NCI-H2081 (cell line): ENCODE data around the gene NCAN.
A peak's percentile ranks its signal among the peaks of the same experiment; 100 is the strongest.
"Not testable (repeated sequence)": the region's sequence is repeated elsewhere in the genome, so short reads cannot be mapped to it uniquely, and the experiment has no call there.

Experiments
- DNase-seq, 2 experiments: peaks; one replicate each; lab custom pipeline; 2025; lab: John Stamatoyannopoulos, UW

The NCAN gene

GRCh38 chr19:19224150-19224851 lies 12.5 kb downstream of the NCAN start:
- DNase-seq = no peak

GRCh38 chr19:19224852-19225494 lies 13.2 kb downstream of the NCAN start:
- DNase-seq = no peak

GRCh38 chr19:19226204-19226603 lies 14.4 kb downstream of the NCAN start:
- DNase-seq = no peak

- no peak for DNase-seq
Measured at GRCh38 chr19:19226663-19227062, 14.9 kb downstream of the NCAN start.

GRCh38 chr19:19227217-19227616 lies 15.5 kb downstream of the NCAN start:
- no peak for DNase-seq

GRCh38 chr19:19229701-19230100 lies 17.9 kb downstream of the NCAN start:
- DNase-seq = no peak

GRCh38 chr19:19230999-19231398 lies 19.2 kb downstream of the NCAN start:
- DNase-seq = no peak

GRCh38 chr19:19232261-19232721 lies 20.5 kb downstream of the NCAN start:
- DNase-seq = no peak

- DNase-seq = no peak
Measured at GRCh38 chr19:19234220-19234816, 22.6 kb downstream of the NCAN start.

- DNase-seq = no peak
Measured at GRCh38 chr19:19236173-19236572, 24.4 kb downstream of the NCAN start.

- DNase-seq = no peak
Measured at GRCh38 chr19:19238126-19238894, 26.6 kb downstream of the NCAN start.

GRCh38 chr19:19239675-19240074 lies 27.9 kb downstream of the NCAN start:
- no peak for DNase-seq

- no peak for DNase-seq
Measured at GRCh38 chr19:19240476-19240875, 28.7 kb downstream of the NCAN start.

- no peak for DNase-seq
Measured at GRCh38 chr19:19250196-19250801, 38.5 kb downstream of the NCAN start.

GRCh38 chr19:19253409-19253808 lies 41.7 kb downstream of the NCAN start:
- not testable (repeated sequence) for DNase-seq

GRCh38 chr19:19256072-19256969 lies 44.6 kb downstream of the NCAN start:
- peak in 1 of 2 experiments; percentile 13 for DNase-seq

GRCh38 chr19:19257137-19257536 lies 45.4 kb downstream of the NCAN start:
- DNase-seq = no peak

- no peak for DNase-seq
Measured at GRCh38 chr19:19257836-19258588, 46.3 kb downstream of the NCAN start.

GRCh38 chr19:19258589-19259338 lies 47.0 kb downstream of the NCAN start:
- no peak for DNase-seq
